Activated CD4-positive, alpha-beta memory T cell treated with anti-CD3 and anti-CD28 coated beads for 36 hours (primary cell): ENCODE measurements around the gene CSF3R. TPM values are rescaled to one million over a fixed set of nuclear protein-coding genes. Genes with fewer than 3 reads are reported as not detected.
"Not testable (repeated sequence)": the region's sequence is repeated elsewhere in the genome, so short reads cannot be mapped to it uniquely, and the experiment has no call there.

Experiments
- CTCF ChIA-PET: fragments of 350-600 bp; sonication (Branson Sonifier 250); formaldehyde crosslinking; loops from one replicate; lab custom pipeline; 2021; ENCODE audit warnings: antibody characterized with exemption, inconsistent platforms; lab: Charles Lee
- POLR2A ChIA-PET: fragments of 350-600 bp; sonication (Branson Sonifier 250); formaldehyde crosslinking; loops from one replicate; lab custom pipeline; 2021; ENCODE audit warnings: antibody characterized with exemption; lab: Charles Lee
- DNase-seq: peaks from one replicate; pipeline ENCODE4 v3.0.0-alpha.2; 2020
- H3K27ac Mint-ChIP-seq: one replicate; pipeline ENCODE4 v1.8.0; 2021; ENCODE audit warnings: mixed read lengths
- H3K27me3 Mint-ChIP-seq: one replicate; pipeline ENCODE4 v1.8.0; 2021; ENCODE audit warnings: mixed read lengths
- H3K36me3 Mint-ChIP-seq: one replicate; pipeline ENCODE4 v1.8.0; 2021; ENCODE audit warnings: mixed read lengths
- H3K4me1 Mint-ChIP-seq: one replicate; pipeline ENCODE4 v1.8.0; 2021; ENCODE audit warnings: low read depth, mixed read lengths
- H3K4me3 Mint-ChIP-seq: one replicate; pipeline ENCODE4 v1.8.0; 2021; ENCODE audit warnings: mild to moderate bottlenecking, mixed read lengths
- H3K9me3 Mint-ChIP-seq: one replicate; pipeline ENCODE4 v1.8.0; 2021; ENCODE audit warnings: mixed read lengths
- intact Hi-C: fragments of 100-400 bp; cut with micrococcal nuclease; formaldehyde crosslinking; loops from one replicate; pipeline ENCODE4 v1.15.1; 2023
- total RNA-seq, 2 experiments: library from RNA; stranded (reverse); gene quantifications; one replicate each; pipeline ENCODE4 v1.2.3, GENCODE V29; 2021

The CSF3R gene
- total RNA-seq, 2 experiments from 2014 or later: not detected

- H3K4me1 Mint-ChIP-seq, H3K36me3 Mint-ChIP-seq, intact Hi-C loops, DNase-seq, H3K27ac Mint-ChIP-seq, POLR2A ChIA-PET, H3K4me3 Mint-ChIP-seq, CTCF ChIA-PET, H3K9me3 Mint-ChIP-seq: not testable (repeated sequence)
- H3K27me3 Mint-ChIP-seq: peaks cover 14% of the 10 kb centered on the region
Observed at GRCh38 chr1:36511220-36511619, 28.5 kb upstream of the CSF3R start.

GRCh38 chr1:36510418-36510817 lies 27.7 kb upstream of the CSF3R start:
- ChIA-PET CTCF (no interaction called here), POLR2A (no interaction called here)

GRCh38 chr1:36508257-36508656 lies 25.5 kb upstream of the CSF3R start:
- intact Hi-C loops: no loop called here
- no peaks in the 10 kb centered on the region for H3K4me1 Mint-ChIP-seq
- H3K27ac Mint-ChIP-seq: no peak overlapping the region
- H3K9me3 Mint-ChIP-seq: no peaks in the 10 kb centered on the region
- ChIA-PET POLR2A (no interaction called here), CTCF (interaction anchor here (1.2 to 3.9 kb wide), 2 partner anchors 8 to 926 kb away, joined by 3 to 17 read pairs; no protein-coding TSS in a partner anchor)
- DNase-seq: peak; percentile 2
- no peak overlapping the region for H3K4me3 Mint-ChIP-seq
- peaks cover 16% of the 10 kb centered on the region for H3K27me3 Mint-ChIP-seq
- H3K36me3 Mint-ChIP-seq: no peaks in the 10 kb centered on the region

More at GRCh38 chr1:36510418-36510817, 27.7 kb upstream of the CSF3R start:
- Mint-ChIP-seq H3K36me3 (no peaks in the 10 kb centered on the region), H3K4me1 (no peaks in the 10 kb centered on the region), H3K27me3 (peaks cover 14% of the 10 kb centered on the region), H3K27ac (no peak overlapping the region), H3K9me3 (no peaks in the 10 kb centered on the region), H3K4me3 (no peak overlapping the region)
- no peak for DNase-seq
- intact Hi-C loops: no loop called here

GRCh38 chr1:36506276-36506920 lies 23.7 kb upstream of the CSF3R start:
- H3K27ac Mint-ChIP-seq: no peak overlapping the region
- ChIA-PET POLR2A (no interaction called here), CTCF (interaction anchor here (3.9 kb wide), 1 partner anchor 10 kb away, joined by 17 read pairs; no protein-coding TSS in a partner anchor)
- H3K4me3 Mint-ChIP-seq: no peak overlapping the region
- H3K9me3 Mint-ChIP-seq: no peaks in the 10 kb centered on the region
- intact Hi-C loops: no loop called here
- H3K36me3 Mint-ChIP-seq: no peaks in the 10 kb centered on the region
- H3K27me3 Mint-ChIP-seq: peaks cover 21% of the 10 kb centered on the region
- H3K4me1 Mint-ChIP-seq: no peaks in the 10 kb centered on the region
- no peak for DNase-seq

- Mint-ChIP-seq H3K9me3 (no peaks in the 10 kb centered on the region), H3K27me3 (peaks cover 20% of the 10 kb centered on the region), H3K4me3 (no peak overlapping the region), H3K27ac (no peak overlapping the region), H3K36me3 (no peaks in the 10 kb centered on the region), H3K4me1 (no peaks in the 10 kb centered on the region)
- intact Hi-C loops: no loop called here
- no peak for DNase-seq
- POLR2A ChIA-PET: no interaction called here
- CTCF ChIA-PET: interaction anchor here (1.1 kb wide), 1 partner anchor 12 kb away, joined by 3 read pairs; no protein-coding TSS in a partner anchor
Observed at GRCh38 chr1:36503733-36504132, 21.0 kb upstream of the CSF3R start.

- Mint-ChIP-seq H3K27ac (no peak overlapping the region), H3K9me3 (no peaks in the 10 kb centered on the region), H3K27me3 (peaks cover 19% of the 10 kb centered on the region), H3K4me3 (no peak overlapping the region), H3K36me3 (no peaks in the 10 kb centered on the region), H3K4me1 (no peaks in the 10 kb centered on the region)
- intact Hi-C loops: no loop called here
- DNase-seq: no peak
- CTCF ChIA-PET: interaction anchor here (0.5 to 1.1 kb wide), 2 partner anchors 13 to 543 kb away, joined by 3 read pairs; no protein-coding TSS in a partner anchor
- POLR2A ChIA-PET: no interaction called here
Observed at GRCh38 chr1:36503159-36503558, 20.4 kb upstream of the CSF3R start.

- H3K4me1 Mint-ChIP-seq: no peaks in the 10 kb centered on the region
- ChIA-PET CTCF (interaction anchor here (0.7 to 1.1 kb wide), 2 partner anchors 14 kb away, joined by 3 to 4 read pairs; no protein-coding TSS in a partner anchor), POLR2A (no interaction called here)
- H3K27ac Mint-ChIP-seq: no peak overlapping the region
- H3K27me3 Mint-ChIP-seq: peaks cover 17% of the 10 kb centered on the region
- DNase-seq: peak; percentile 1
- no peak overlapping the region for H3K4me3 Mint-ChIP-seq
- intact Hi-C loops: no loop called here
- no peaks in the 10 kb centered on the region for H3K9me3 Mint-ChIP-seq
- no peaks in the 10 kb centered on the region for H3K36me3 Mint-ChIP-seq
Observed at GRCh38 chr1:36502616-36503015, 19.9 kb upstream of the CSF3R start.

GRCh38 chr1:36501911-36502310 lies 19.2 kb upstream of the CSF3R start:
- H3K4me1 Mint-ChIP-seq, H3K4me3 Mint-ChIP-seq, H3K27ac Mint-ChIP-seq, POLR2A ChIA-PET, H3K36me3 Mint-ChIP-seq, H3K9me3 Mint-ChIP-seq, DNase-seq, intact Hi-C loops: not testable (repeated sequence)
- H3K27me3 Mint-ChIP-seq: peaks cover 12% of the 10 kb centered on the region
- CTCF ChIA-PET: interaction anchor here (0.7 kb wide), 1 partner anchor 14 kb away, joined by 4 read pairs; no protein-coding TSS in a partner anchor

GRCh38 chr1:36497207-36497606 lies 14.5 kb upstream of the CSF3R start:
- Mint-ChIP-seq H3K27ac (no peak overlapping the region), H3K9me3 (no peaks in the 10 kb centered on the region), H3K4me3 (no peak overlapping the region), H3K36me3 (no peaks in the 10 kb centered on the region), H3K27me3 (peaks cover 6% of the 10 kb centered on the region), H3K4me1 (no peaks in the 10 kb centered on the region)
- intact Hi-C loops: no loop called here
- POLR2A ChIA-PET: no interaction called here
- CTCF ChIA-PET: interaction anchor here (2.0 kb wide), 1 partner anchor 19 kb away, joined by 10 read pairs; no protein-coding TSS in a partner anchor
- DNase-seq: no peak

GRCh38 chr1:36494971-36495370 lies 12.3 kb upstream of the CSF3R start:
- no peaks in the 10 kb centered on the region for H3K9me3 Mint-ChIP-seq
- no peak overlapping the region for H3K4me3 Mint-ChIP-seq
- ChIA-PET CTCF (no interaction called here), POLR2A (no interaction called here)
- H3K36me3 Mint-ChIP-seq: no peaks in the 10 kb centered on the region
- peaks cover 5% of the 10 kb centered on the region for H3K27me3 Mint-ChIP-seq
- intact Hi-C loops: no loop called here
- H3K4me1 Mint-ChIP-seq: peaks cover 4% of the 10 kb centered on the region
- DNase-seq: no peak
- no peak overlapping the region for H3K27ac Mint-ChIP-seq

- Mint-ChIP-seq H3K4me1 (peaks cover 4% of the 10 kb centered on the region), H3K27ac (no peak overlapping the region), H3K4me3 (no peak overlapping the region), H3K27me3 (peaks cover 5% of the 10 kb centered on the region), H3K36me3 (no peaks in the 10 kb centered on the region), H3K9me3 (no peaks in the 10 kb centered on the region)
- POLR2A ChIA-PET: no interaction called here
- no peak for DNase-seq
- intact Hi-C loops: no loop called here
- CTCF ChIA-PET: no interaction called here
Observed at GRCh38 chr1:36493524-36493923, 10.8 kb upstream of the CSF3R start.

GRCh38 chr1:36492491-36492890 lies 9.8 kb upstream of the CSF3R start:
- no peak overlapping the region for H3K27ac Mint-ChIP-seq
- H3K36me3 Mint-ChIP-seq: no peaks in the 10 kb centered on the region
- peaks cover 4% of the 10 kb centered on the region for H3K4me1 Mint-ChIP-seq
- H3K27me3 Mint-ChIP-seq: peaks cover 5% of the 10 kb centered on the region
- intact Hi-C loops: no loop called here
- no peak for DNase-seq
- CTCF ChIA-PET: no interaction called here
- no peaks in the 10 kb centered on the region for H3K9me3 Mint-ChIP-seq
- POLR2A ChIA-PET: no interaction called here
- H3K4me3 Mint-ChIP-seq: no peak overlapping the region
